Esophagus muscularis mucosa (tissue), 3 donors: ENCODE data around the gene CTU2.

ENCODE experiments used
- EP300 ChIP-seq: sonication (generic); formaldehyde crosslinking; IDR thresholded peaks from one replicate; pipeline ENCODE4 v1.6.1; 2017; ENCODE audit warnings: antibody characterized with exemption
- TF ChIP-seq, protein P1 (sequence below), 3 experiments: fragments of 200-600 bp in 2 of 3; fragments of 450-650 bp in 1 of 3; sonication (generic) in 2 of 3; IDR thresholded peaks; one replicate each; pipeline ENCODE4 v1.5.1; 2017 to 2019; ENCODE audit warnings: antibody characterized with exemption in 3 of 3, mild to moderate bottlenecking in 2 of 3, moderate library complexity in 1 of 3

DNA sequence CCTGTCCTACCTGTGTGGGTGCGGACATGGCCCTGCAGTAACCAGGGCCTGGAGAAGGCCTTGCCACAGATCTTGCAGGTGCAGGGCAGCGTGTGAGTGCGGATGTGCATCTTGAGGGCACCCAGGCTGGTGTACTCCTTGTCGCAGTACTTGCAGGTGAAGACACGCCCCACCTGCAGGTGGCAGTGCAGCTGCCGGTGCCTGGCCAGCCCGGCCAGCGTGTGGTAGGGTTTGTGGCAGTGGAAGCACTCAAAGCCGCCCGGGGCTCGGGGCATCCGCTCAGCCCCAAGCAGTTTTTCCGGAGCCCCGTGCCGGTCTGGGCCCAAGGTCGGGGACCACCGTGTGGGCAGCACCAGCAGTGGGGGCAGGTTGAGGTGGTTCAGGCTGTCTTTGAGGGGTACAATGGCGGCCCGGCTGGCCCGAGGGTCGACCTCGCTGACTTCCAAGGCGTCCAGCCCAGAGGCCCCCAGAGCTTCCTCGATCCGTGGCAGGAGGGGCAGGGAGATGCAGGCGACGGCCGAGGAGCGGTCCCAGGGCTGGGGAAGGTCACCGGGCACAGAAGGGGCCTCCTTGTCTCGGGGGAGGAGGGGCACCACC lies 25.1 kb upstream of the CTU2 start:
- no peak for TF ChIP-seq EP300
- TF ChIP-seq, protein P1, sequence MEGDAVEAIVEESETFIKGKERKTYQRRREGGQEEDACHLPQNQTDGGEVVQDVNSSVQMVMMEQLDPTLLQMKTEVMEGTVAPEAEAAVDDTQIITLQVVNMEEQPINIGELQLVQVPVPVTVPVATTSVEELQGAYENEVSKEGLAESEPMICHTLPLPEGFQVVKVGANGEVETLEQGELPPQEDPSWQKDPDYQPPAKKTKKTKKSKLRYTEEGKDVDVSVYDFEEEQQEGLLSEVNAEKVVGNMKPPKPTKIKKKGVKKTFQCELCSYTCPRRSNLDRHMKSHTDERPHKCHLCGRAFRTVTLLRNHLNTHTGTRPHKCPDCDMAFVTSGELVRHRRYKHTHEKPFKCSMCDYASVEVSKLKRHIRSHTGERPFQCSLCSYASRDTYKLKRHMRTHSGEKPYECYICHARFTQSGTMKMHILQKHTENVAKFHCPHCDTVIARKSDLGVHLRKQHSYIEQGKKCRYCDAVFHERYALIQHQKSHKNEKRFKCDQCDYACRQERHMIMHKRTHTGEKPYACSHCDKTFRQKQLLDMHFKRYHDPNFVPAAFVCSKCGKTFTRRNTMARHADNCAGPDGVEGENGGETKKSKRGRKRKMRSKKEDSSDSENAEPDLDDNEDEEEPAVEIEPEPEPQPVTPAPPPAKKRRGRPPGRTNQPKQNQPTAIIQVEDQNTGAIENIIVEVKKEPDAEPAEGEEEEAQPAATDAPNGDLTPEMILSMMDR (IDR thresholded peaks at IDR 0.05): no peak
